HL-60/S4 treated with phorbol 12-myristate 13-acetate at 8.2 ng/mL for 4 days and 3 days (cell line): Measurements from ENCODE around the gene TTYH3.
"Not testable (repeated sequence)": the region's sequence is repeated elsewhere in the genome, so short reads cannot be mapped to it uniquely, and the experiment has no call there.

Source experiments
- in situ Hi-C: fragments of 300-500 bp; cut with MboI; formaldehyde crosslinking; loops from 2 replicates; pipeline ENCODE4 v1.15.0; 2022; ENCODE audit warnings: low sequenced_read_pairs

Gene TTYH3

GRCh38 chr7:2662273-2663120 is 30.7 kb downstream of the TTYH3 start:
- in situ Hi-C loops = no loop called here

DNA sequence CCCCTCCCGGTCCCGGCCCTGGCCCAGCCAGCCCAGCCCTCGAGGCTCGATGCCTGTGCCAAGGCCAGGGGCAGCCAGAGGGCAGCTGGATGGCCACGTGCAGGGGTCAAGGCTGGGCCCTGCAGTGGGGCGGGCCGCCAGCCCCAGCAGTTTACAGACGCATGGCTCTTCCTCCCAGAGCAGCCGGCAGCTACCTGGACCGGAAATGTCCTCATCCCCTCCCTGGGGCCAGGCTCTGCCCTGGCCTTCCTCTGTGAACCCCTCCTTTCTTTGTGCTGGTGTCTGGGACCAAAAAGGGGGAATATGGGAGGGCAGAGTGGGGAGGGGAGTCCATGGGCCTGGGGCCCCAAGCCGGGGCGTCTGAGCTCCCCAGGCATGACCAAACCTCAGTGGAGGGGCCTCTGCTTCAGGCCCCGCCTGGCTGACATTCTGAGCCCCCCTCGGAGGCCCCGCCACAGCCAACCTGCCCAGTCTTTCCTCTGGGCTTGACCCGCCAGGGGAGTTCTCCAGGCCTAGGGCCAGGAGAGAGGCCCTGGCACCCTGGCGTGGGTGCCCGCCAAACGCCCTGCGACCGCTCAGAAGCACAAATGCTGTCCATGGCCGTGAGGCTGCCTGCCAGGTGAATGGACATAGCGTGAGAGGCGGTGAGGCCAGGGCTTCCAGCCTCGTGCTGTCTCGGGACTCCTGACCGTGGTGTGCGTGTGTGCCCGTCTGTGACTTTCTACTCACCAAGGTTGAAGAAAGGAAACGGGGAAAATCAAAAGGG is 31.5 kb downstream of the TTYH3 start:
- in situ Hi-C loops = no loop called here

GRCh38 chr7:2663960-2664359 is 32.2 kb downstream of the TTYH3 start:
- in situ Hi-C loops = no loop called here

GRCh38 chr7:2665359-2665791 is 33.6 kb downstream of the TTYH3 start:
- in situ Hi-C loops = no loop called here

GRCh38 chr7:2666155-2666554 is 34.4 kb downstream of the TTYH3 start:
- in situ Hi-C loops = no loop called here

- in situ Hi-C loops = no loop called here
Observed at GRCh38 chr7:2666588-2667250, 34.9 kb downstream of the TTYH3 start.

DNA sequence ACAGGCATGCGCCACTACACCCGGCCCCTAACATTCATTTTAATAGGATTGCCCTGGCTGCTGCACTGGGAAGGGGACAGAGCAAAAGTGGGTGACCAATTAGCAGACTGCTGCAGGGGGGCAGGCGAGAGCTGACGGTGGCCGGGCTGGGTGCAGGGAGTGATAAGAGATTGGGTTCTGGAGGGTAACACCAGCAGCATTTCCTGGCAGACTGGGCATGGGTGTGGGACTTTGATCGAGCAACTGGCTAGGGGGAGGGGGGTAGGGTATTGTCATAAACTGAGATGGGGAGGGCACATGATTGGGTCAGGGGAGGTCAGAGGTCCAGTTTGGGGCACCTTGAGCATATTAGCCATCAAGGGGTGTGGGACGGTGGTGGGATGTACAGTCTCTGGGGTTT is 36.1 kb downstream of the TTYH3 start:
- in situ Hi-C loops = no loop called here

DNA sequence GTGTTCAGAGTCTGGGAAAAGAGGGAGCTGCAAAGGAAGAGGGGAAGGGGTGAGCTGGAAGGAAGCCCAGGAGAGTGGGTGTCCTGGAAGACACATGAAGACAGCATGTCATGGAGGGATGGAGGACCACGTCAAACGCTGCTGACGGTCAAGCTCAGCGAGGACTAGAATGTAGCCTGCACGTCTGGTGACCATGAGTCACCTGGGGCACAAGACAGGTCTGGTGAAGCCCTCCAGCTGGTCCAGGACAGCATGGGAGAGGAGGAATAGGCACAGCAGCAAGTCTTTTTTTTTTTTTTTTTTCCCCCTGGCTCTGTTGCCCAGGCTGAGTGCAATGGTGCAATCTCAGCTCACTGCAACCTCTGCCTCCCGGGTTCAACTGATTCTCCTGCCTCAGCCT is 36.6 kb downstream of the TTYH3 start:
- in situ Hi-C loops = no loop called here

- in situ Hi-C loops = no loop called here
Observed at GRCh38 chr7:2670171-2670570, 38.4 kb downstream of the TTYH3 start.

DNA sequence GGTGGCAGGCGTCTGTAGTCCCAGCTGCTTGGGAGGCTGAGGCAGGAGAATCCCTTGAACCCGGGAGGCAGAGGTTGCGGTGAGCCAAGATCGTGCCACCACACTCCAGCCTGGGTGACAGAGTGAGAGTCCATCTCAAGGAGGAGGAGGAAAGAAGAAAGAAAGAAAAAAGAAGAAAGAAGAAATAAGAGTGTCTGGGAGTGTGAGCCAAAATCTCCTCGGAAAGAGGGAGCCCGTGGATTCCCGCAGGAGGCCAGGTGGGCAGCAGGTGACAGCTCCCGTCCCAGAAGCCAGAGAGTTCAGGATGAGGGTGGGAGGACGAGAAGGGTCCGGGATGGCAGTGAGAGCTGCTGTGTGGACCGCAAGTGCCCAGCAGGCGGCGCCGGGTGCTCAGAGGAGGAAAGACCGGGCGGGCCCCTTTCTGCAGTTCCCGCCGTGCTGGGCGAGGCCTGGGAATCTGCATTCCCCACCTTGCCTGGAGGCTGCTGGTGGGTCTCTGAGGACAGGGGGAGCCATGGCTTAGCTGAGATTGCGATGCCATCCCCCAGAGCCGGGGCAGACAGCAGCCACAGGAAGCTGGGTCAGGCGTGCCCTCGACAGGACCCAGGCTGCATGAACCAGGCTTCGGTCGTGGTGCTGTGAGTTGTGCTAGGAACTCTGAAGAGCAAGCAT is 39.1 kb downstream of the TTYH3 start:
- in situ Hi-C loops = no loop called here

DNA sequence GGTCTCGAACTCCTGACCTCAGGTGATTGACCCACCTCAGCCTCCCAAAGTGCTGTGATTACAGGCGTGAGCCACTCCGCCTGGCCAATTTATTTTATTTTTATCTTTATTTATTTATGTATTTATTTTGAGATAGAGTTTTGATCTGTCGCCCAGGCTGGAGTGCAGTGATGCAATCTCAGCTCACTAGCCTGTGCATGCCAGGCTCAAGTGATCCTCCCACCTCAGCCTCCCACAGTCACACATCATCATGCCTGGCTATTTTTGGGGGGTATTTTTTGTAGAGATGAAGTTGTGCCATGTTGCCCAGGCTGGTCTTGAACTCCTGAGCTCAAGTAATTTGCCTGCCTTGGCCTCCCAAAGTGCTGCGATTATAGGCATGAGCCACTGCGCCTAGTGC is 41.4 kb downstream of the TTYH3 start:
- in situ Hi-C loops = not testable (repeated sequence)

- in situ Hi-C loops = no loop called here
Observed at GRCh38 chr7:2673934-2674333, 42.1 kb downstream of the TTYH3 start.

DNA sequence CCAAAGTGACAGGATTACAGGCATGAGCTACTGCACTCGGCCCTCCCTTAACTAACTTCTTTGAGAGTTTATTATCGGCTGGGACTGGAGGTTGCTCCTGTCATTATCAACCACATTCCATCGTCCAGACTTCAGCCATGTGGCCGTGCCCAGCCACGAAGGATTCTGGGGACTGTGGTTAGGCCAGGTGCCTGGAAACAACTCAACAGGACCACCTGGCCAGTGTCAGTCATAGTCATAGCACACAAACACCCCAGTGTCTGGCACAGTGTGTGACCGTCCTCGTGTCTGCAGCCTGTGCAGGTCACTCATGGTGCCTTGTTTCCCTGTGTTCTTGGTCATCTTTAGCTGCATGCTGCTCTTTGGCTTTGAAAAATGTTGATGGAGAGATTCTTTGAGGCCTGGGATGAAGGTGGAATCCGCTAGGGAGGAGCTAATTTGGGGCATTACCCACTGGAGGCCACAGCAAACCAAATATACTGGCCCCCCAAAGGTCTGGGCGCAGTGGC is 43.5 kb downstream of the TTYH3 start:
- in situ Hi-C loops = loop anchor here (25.0 kb wide), 1 partner anchor 213 kb away; no protein-coding TSS in a partner anchor

DNA sequence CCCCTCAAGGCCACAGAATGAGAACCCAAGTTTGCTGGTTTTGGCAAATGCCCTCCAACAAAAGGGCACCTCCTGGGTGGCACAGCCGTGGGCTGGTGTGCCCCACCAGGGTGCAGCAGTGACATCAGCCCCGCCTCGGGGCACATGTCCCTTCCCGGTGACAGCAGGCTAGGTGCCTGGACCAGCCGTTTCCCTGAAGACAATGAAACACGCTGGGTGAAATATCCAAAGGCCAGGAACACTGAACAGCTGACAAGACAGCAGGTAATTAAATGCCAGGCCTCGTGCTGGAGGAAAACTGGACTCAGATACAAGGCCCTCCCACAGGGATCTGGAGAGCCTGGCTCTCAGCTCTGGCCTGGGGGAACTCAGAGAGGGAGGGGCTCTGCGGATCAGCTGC is 44.8 kb downstream of the TTYH3 start:
- in situ Hi-C loops = loop anchor here (25.0 kb wide), 1 partner anchor 214 kb away; no protein-coding TSS in a partner anchor

DNA sequence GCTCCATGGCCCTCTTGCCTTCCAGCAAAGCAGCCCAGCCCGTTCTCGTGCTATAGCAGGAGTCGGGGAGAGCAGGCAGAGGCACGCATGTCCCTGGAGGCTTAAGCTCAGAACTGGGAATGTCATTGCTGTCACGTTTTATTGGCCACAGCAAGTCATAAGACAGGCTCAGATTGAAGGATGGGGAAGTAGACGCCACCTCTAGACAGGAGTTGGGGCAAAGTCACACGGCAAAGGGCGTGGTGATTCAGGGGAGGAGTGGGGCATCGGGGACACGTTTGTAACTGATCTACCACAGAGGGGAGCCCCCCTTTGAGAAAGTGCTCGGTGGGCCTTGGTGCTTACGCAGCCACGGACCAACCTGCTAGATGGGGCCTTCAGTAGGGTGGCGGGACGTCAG is 46.7 kb downstream of the TTYH3 start:
- in situ Hi-C loops = loop anchor here (25.0 kb wide), 1 partner anchor 216 kb away; no protein-coding TSS in a partner anchor

- in situ Hi-C loops = loop anchor here (25.0 kb wide), 1 partner anchor 217 kb away; no protein-coding TSS in a partner anchor
Observed at GRCh38 chr7:2679135-2680127, 47.6 kb downstream of the TTYH3 start.

GRCh38 chr7:2680256-2680655 is 48.5 kb downstream of the TTYH3 start:
- in situ Hi-C loops = loop anchor here (25.0 kb wide), 1 partner anchor 218 kb away; no protein-coding TSS in a partner anchor

GRCh38 chr7:2680792-2681490 is 49.2 kb downstream of the TTYH3 start:
- in situ Hi-C loops = loop anchor here (25.0 kb wide), 1 partner anchor 219 kb away; no protein-coding TSS in a partner anchor
